Activated CD8-positive, alpha-beta memory T cell treated with anti-CD3 and anti-CD28 coated beads, Interleukin-2, amount 10 ng/mL, durations not matched to agents 7 days and 5 days (primary cell): ENCODE measurements around the gene FTCD. TPM values are rescaled to one million over a fixed set of nuclear protein-coding genes. Genes with fewer than 3 reads are reported as not detected.
"Not testable (repeated sequence)": the region's sequence is repeated elsewhere in the genome, so short reads cannot be mapped to it uniquely, and the experiment has no call there.

Experiments
- ATAC-seq: fragments of 150-1000 bp; cut with Tn5 transposase; one replicate; pipeline ENCODE4 v1.10.0; 2021; ENCODE audit warnings: moderate library complexity
- CTCF ChIA-PET: fragments of 350-600 bp; sonication (Branson Sonifier 250); formaldehyde crosslinking; loops from one replicate; lab custom pipeline; 2021; ENCODE audit warnings: antibody characterized with exemption; lab: Charles Lee
- DNase-seq: peaks from one replicate; pipeline ENCODE4 v3.0.0-alpha.2; 2020
- H3K27ac Mint-ChIP-seq: one replicate; pipeline ENCODE4 v1.8.0; 2021; ENCODE audit warnings: mild to moderate bottlenecking, mixed read lengths
- H3K27me3 Mint-ChIP-seq: one replicate; pipeline ENCODE4 v1.8.0; 2021; ENCODE audit warnings: mixed read lengths
- H3K36me3 Mint-ChIP-seq: one replicate; pipeline ENCODE4 v1.8.0; 2021; ENCODE audit warnings: mild to moderate bottlenecking, mixed read lengths
- H3K4me1 Mint-ChIP-seq: one replicate; pipeline ENCODE4 v1.8.0; 2021; ENCODE audit warnings: mixed read lengths
- H3K4me3 Mint-ChIP-seq: one replicate; pipeline ENCODE4 v1.8.0; 2021; ENCODE audit warnings: mild to moderate bottlenecking, moderate library complexity, mixed read lengths
- H3K9me3 Mint-ChIP-seq: one replicate; pipeline ENCODE4 v1.8.0; 2022; ENCODE audit warnings: low read depth, mixed read lengths
- total RNA-seq, 2 experiments: library from RNA; stranded (reverse); gene quantifications; one replicate each; pipeline ENCODE4 v1.2.3, GENCODE V29; 2021

Gene FTCD
- total RNA-seq, 2 experiments from 2014 or later = not detected

DNA sequence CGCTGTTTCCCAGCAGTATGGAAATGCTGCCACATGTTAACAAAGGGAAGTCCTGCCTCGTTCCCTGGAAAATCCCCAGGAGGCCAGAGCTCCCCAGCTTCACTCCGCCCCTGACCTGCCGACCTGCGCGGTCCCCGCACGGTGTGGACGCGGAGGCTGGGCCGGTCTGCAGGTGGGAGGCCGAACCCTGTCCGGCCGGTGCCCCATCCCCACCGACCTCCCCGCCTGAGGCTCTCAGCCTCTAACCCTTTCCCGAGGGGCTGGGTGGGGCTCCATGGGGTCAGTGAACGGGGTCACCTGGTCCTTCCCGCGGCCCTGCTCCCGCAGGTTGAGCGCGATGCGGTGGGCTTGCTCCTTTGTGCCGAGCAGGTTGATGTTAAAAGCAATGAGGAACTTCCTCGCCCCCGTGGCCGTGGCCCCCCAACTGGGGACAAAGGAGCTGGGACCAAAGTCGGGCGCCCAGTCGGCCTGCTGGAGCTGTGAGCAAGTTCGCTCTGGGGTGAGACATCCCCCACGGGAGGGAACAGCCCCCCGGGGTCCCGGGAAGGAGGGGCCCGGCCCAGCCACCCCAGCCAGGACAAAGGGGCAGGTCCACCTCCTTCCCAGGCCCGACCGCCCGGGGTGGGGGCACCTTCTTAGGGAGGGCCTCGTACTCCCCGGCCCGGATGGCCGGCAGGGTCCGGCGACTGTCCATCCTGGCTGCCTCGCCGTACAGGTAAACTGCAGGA is 4.0 kb downstream of the FTCD start:
- Mint-ChIP-seq H3K27me3 (no peaks in the 10 kb centered on the region), H3K4me3 (no peak overlapping the region), H3K27ac (no peak overlapping the region), H3K4me1 (no peaks in the 10 kb centered on the region), H3K36me3 (no peaks in the 10 kb centered on the region), H3K9me3 (no peaks in the 10 kb centered on the region)
- DNase-seq = peak; percentile 32
- CTCF ChIA-PET = no interaction called here
- ATAC-seq = no peak

DNA sequence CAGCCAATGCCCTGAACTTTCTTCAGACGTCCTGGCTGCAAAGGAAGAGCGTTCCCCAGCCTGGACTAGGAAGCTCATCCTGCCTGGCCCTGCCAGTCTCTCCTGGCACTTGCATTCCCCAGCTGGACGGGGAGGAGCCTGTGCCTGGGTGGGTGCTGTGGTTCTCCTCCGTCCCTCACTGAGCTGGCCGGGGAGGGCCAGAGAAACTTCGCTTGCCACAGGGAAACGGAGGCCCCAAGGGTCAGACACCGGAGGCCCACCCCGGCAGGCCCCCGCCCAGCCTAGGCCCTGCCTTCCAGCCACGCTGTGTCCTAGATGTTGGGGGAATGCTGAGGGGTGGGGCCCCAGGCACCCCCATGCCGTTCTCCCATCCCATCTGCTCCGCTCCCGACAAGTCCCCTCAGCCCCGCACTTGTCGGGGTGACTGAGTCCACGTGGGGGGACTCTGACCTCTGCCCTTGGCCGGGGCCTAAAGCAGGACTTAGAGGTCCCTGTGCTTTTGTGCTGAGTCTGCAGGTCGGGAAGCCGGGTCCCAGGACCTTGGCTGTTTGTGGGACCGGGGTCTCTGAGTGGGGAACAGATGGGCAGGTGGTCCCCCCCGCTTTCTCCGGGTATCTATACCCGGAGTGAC is 4.8 kb downstream of the FTCD start:
- ATAC-seq = no peak
- Mint-ChIP-seq H3K9me3 (no peaks in the 10 kb centered on the region), H3K4me1 (no peaks in the 10 kb centered on the region), H3K4me3 (no peak overlapping the region), H3K27ac (no peak overlapping the region), H3K27me3 (no peaks in the 10 kb centered on the region), H3K36me3 (no peaks in the 10 kb centered on the region)
- CTCF ChIA-PET = interaction anchor here (0.6 kb wide), 1 partner anchor 423 kb away, joined by 3 read pairs; no protein-coding TSS in a partner anchor
- DNase-seq = peak; percentile 26

DNA sequence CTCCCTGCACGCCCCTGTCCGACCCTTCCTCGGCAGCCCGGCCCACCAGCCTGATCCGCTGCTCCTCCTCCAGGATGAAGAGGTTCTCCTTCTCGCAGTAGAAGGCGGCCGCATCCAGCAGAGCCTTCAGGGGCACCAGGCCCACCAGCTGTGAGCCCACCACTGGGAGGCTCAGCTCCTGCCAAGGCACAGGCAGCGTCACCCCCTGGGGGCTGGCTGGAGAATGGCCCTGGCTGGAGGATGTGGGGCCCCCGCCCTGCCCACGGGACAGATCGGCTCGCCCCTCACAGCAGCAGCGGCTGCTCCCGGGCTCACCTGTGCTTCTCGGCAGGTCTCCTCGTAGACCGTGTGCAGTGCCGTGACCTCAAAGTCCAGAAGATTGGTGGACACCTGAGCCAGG is 5.3 kb downstream of the FTCD start:
- DNase-seq (no peak), ATAC-seq (no peak)
- CTCF ChIA-PET = interaction anchor here (0.6 kb wide), 1 partner anchor 424 kb away, joined by 3 read pairs; no protein-coding TSS in a partner anchor
- H3K27me3 Mint-ChIP-seq = no peaks in the 10 kb centered on the region
- H3K4me1 Mint-ChIP-seq = no peaks in the 10 kb centered on the region
- no peak overlapping the region for H3K27ac Mint-ChIP-seq
- H3K36me3 Mint-ChIP-seq = no peaks in the 10 kb centered on the region
- no peak overlapping the region for H3K4me3 Mint-ChIP-seq
- H3K9me3 Mint-ChIP-seq = no peaks in the 10 kb centered on the region

DNA sequence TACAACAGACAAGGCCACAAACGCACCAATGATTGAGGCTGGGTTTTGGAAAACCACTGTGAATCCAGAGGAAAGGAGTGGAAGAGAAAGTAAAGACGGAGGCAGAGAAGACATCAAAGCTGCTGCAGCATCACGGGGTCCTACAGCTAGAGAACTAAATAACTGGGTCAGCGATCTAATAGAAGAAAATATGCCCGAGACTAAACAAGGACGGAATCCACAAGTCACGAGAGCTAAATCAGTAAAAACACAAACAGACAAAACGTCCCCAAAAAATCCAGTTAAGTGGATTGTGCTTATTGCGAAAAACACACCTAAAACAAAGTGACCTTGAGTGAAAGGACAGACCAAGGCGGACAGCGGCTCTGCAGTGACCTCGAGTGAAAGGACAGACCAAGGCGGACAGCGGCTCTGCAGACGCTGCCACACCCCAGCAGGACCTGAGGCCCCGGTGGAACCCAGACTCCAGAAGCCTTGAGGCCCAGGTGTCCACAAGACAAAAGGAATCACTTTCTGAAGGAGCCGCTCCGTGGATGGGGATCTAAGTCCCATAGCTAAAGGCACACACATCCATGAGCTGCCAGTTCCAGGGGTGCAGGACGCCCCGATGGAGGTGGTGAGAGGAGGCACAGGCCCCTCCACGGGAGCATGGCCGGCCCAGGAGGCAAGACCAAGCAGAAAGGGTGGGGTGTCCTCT is 6.0 kb downstream of the FTCD start:
- ATAC-seq = no peak
- no peaks in the 10 kb centered on the region for H3K9me3 Mint-ChIP-seq
- CTCF ChIA-PET = no interaction called here
- no peak for DNase-seq
- H3K4me3 Mint-ChIP-seq = no peak overlapping the region
- H3K36me3 Mint-ChIP-seq = no peaks in the 10 kb centered on the region
- peaks cover 3% of the 10 kb centered on the region for H3K4me1 Mint-ChIP-seq
- H3K27me3 Mint-ChIP-seq = no peaks in the 10 kb centered on the region
- H3K27ac Mint-ChIP-seq = no peak overlapping the region

DNA sequence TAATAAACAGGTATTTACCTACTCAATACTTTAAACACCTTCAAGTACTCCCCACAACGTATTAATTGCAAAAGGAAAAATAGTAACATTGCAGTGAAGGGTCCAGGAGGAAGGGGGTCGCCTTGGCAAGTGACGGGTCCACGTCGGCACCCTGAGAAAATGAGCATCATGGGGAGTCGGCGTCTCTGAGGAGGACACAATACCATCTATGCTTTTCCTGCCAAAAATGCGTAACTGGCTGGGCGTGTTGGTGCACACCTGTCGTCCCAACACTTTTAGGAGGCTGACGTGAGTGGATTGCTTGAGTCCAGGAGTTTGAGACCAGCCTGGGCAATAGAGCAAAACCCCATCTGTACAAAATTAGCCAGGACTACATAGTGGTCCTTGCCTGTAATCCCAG is 7.3 kb downstream of the FTCD start:
- DNase-seq (no peak), ATAC-seq (no peak)
- Mint-ChIP-seq H3K36me3 (no peaks in the 10 kb centered on the region), H3K9me3 (no peaks in the 10 kb centered on the region), H3K4me3 (no peak overlapping the region), H3K27ac (no peak overlapping the region), H3K4me1 (peaks cover 8% of the 10 kb centered on the region), H3K27me3 (no peaks in the 10 kb centered on the region)
- CTCF ChIA-PET = interaction anchor here (0.9 kb wide), 1 partner anchor 136 kb away, joined by 4 read pairs; no protein-coding TSS in a partner anchor

DNA sequence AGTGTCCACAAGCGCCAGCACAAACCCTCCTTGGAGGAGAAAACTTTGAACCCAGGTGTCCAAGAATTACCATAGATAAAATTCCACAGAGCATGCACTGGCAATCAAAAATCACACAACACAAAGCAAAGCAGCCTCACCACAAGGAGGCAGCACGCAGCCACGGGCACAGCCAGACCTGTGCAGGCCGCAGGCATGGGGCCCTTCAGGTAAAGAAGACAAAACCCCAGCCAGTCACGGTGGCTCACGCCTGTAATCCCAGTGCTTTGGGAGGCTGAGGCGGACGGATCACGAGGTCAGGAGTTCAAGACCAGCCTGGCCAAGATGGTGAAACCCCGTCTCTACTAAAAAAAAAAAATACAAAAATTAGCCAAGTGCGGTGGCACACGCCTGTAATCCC is 8.0 kb downstream of the FTCD start:
- H3K4me3 Mint-ChIP-seq, ATAC-seq, H3K27me3 Mint-ChIP-seq, H3K36me3 Mint-ChIP-seq, H3K27ac Mint-ChIP-seq, H3K9me3 Mint-ChIP-seq: not testable (repeated sequence)
- CTCF ChIA-PET = interaction anchor here (0.9 kb wide), 1 partner anchor 137 kb away, joined by 4 read pairs; no protein-coding TSS in a partner anchor
- peaks cover 11% of the 10 kb centered on the region for H3K4me1 Mint-ChIP-seq
- DNase-seq = peak; percentile 73

DNA sequence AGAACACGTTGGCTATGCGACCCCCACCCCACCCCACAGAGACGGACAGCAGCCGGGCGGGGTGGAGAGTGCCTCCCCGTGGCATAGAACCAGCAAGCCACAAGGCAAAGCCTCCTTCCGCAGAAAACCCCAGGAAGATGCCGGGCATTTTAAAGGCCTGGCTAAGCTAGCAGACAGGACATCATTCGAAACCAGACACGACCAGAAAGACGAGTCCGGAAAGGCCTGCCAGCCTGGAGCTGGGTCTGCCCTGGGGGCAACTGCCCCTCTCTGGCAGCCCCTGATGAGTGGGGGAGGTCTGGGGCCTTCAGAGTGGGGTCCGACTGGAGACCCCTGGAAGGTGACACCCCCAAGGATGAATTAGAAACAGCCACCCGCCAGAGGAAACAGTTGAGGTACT is 8.5 kb downstream of the FTCD start:
- Mint-ChIP-seq H3K27ac (no peak overlapping the region), H3K27me3 (no peaks in the 10 kb centered on the region), H3K4me1 (peaks cover 11% of the 10 kb centered on the region), H3K9me3 (no peaks in the 10 kb centered on the region), H3K36me3 (no peaks in the 10 kb centered on the region), H3K4me3 (no peak overlapping the region)
- no peak for DNase-seq
- ATAC-seq = no peak
- CTCF ChIA-PET = no interaction called here

DNA sequence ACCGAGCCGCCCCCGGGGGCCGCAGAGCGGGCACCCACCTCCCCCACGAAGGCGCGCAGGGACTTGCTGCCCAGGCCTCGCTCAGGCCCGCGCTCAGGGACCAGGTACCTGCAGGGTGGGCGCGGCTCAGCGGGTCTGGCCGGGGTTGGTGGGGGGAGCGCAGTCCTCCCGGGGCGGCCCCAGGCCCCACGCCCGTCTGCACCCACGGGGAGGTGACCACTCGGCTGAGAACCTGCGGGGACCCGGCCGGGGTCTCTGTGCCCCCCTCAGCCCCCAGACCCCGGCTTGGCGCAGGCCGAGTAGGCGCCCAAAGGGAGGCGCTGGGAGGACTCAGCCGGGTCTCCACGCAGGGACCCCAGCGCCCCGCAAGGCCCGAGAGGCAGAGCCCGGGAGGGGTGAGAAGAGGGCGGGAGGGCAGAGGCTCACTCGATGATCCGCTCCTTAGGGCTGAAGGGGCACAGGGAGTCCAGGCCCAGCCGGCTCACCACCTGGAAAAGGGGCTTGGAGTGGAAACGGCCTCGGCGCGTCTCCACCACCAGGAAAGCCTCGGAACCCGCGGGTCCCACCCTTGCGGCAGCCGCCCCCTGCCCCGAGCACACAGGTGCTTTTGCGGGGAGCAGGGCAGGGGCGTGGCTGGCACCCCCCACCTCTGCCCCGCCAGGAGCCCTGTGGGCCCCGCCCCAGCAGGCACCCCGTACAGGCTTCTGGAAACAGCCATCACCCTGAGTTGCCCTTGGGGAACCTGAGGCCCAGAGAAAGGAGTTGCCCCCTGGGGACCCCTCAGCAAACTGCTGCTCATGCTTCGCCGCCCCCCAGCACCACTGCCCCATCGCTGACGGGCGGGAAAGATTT is 9.3 kb downstream of the FTCD start:
- no peak overlapping the region for H3K4me3 Mint-ChIP-seq
- H3K36me3 Mint-ChIP-seq = no peaks in the 10 kb centered on the region
- no peak for ATAC-seq
- H3K27me3 Mint-ChIP-seq = no peaks in the 10 kb centered on the region
- no peaks in the 10 kb centered on the region for H3K9me3 Mint-ChIP-seq
- CTCF ChIA-PET = no interaction called here
- peak overlapping the region; percentile 57 for H3K27ac Mint-ChIP-seq
- peaks cover 11% of the 10 kb centered on the region for H3K4me1 Mint-ChIP-seq
- no peak for DNase-seq

DNA sequence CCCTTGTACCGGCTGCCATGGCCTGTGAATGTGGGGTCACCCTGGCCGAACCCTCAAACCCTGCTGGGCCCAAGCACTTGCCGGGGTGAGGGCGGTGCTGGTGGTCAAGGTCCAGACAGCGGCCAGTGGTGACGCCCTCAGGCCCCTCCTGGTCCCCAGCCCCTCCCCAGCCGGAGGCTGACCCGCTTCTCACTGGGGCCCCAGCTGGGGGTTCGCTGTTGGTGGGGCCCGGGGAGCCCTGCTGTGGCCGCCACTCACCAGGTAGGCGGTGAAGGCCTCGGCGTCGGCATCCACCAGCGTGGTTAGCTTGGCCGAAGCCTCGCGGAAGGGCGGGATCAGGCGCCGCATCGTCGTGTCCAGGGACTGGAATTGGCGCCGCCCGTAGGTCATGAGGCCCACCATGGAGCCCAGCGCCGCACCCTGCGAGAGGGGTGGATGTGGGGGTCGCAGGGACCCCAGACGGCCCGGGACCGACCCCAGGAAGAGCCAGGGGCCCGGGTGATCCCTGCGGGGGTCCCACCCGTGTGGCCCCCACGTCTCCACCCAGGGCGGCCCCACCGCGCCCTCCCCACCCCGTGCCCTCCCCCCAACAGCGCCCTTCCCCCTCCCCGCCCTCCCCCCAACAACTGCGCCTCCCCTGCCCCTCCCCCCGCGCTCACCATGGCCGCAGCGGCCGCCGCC is 10.1 kb downstream of the FTCD start:
- CTCF ChIA-PET = no interaction called here
- no peak for ATAC-seq
- H3K4me3 Mint-ChIP-seq = no peak overlapping the region
- no peak for DNase-seq
- H3K9me3 Mint-ChIP-seq = no peaks in the 10 kb centered on the region
- no peaks in the 10 kb centered on the region for H3K27me3 Mint-ChIP-seq
- H3K36me3 Mint-ChIP-seq = no peaks in the 10 kb centered on the region
- H3K4me1 Mint-ChIP-seq = peaks cover 11% of the 10 kb centered on the region
- no peak overlapping the region for H3K27ac Mint-ChIP-seq

DNA sequence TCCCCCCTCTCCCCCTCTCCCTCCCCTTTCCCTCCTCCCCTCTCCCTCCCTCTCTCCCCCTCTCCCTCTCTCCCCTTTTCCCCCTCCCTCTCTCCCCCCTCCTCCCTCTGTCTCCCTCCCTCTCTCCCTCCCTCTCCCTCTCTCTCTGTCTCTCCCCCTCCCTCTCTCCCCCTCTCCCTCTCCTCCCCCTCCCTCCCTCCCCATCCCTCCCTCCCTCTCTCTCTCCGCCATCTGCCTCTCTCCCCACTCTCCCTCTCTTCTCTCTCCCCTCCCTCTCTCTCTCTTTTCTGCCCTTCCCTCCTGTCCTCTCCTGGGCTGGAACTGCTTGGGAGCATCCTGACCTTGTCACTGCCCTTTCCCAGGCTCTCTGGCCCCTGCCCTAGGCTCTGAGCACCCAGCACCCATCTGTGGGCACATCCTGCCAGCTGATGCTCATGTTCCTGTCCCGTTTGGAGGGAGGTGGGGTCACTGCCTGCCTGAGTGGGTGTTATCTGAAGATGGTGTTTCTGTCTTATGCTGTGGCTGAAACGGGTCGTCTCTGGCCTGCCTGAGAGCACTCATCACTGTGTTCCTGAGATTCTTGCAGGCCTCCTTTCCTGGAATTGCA is 10.8 kb downstream of the FTCD start:
- ATAC-seq (no peak), DNase-seq (no peak)
- no peak overlapping the region for H3K4me3 Mint-ChIP-seq
- H3K36me3 Mint-ChIP-seq = no peaks in the 10 kb centered on the region
- peak overlapping the region; percentile 2 for H3K27ac Mint-ChIP-seq
- no peaks in the 10 kb centered on the region for H3K27me3 Mint-ChIP-seq
- peaks cover 11% of the 10 kb centered on the region for H3K4me1 Mint-ChIP-seq
- CTCF ChIA-PET = interaction anchor here (0.8 to 2.2 kb wide), 11 partner anchors 9 to 408 kb away, joined by 3 to 19 read pairs (median 6); partner anchors contain the start of genes MCM3AP and YBEY
- no peaks in the 10 kb centered on the region for H3K9me3 Mint-ChIP-seq

DNA sequence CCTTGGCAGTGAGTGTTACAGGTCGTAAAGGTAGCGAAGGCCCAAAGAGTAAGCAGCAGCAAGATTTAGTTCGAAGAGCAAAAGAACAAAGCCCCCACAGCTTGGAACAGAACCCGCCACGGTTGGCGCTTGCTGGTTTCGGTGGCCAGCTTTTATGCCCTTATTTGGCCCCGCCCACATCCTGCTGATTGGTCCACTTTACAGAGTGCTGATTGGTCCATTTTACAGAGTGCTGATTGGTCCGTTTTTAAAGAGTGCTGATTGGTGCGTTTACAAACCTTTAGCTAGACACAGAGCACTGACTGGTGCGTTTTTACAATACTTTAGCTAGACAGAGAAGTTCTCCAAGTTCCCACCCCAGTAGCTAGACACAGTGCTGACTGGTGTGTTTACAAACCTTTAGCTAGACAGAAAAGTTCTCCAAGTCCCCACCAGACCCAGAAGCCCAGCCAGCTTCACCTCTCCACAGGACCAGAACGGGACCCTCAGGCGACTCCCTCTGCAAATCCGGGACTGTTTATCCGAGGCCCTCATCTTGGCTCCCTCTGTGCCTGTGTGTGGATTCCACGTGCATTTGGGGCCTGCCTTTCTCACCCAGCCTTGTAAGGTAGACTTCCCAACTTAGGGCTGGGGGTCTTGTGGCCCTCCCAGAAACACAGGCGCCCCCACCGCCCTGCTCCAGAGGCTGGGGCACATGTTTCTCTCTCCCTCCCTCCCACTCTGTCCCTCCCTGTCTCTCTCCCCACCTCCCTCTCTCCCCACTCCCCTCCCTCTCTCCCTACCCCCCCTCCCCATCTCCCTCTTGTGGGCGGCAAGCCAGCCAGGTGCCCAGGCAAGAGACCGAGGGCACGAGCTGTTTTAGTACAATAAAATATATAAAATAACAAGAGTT is 12.6 kb downstream of the FTCD start:
- H3K27me3 Mint-ChIP-seq = no peaks in the 10 kb centered on the region
- no peak overlapping the region for H3K27ac Mint-ChIP-seq
- ATAC-seq (no peak), DNase-seq (peak; percentile 52)
- H3K4me3 Mint-ChIP-seq = no peak overlapping the region
- no peaks in the 10 kb centered on the region for H3K36me3 Mint-ChIP-seq
- H3K4me1 Mint-ChIP-seq = peaks cover 11% of the 10 kb centered on the region
- CTCF ChIA-PET = interaction anchor here (0.6 to 2.2 kb wide), 32 partner anchors 10 to 493 kb away, joined by 3 to 19 read pairs (median 4); partner anchors contain the start of genes COL6A1, LSS, MCM3AP and YBEY
- no peaks in the 10 kb centered on the region for H3K9me3 Mint-ChIP-seq
